GM12878 (cell line): ENCODE data around the gene GALNT17. TPM values are rescaled to one million over a fixed set of nuclear protein-coding genes. Genes with fewer than 3 reads are reported as not detected.

Experiments
- ATAC-seq: fragments of 200-7000 bp; cut with Tn5 transposase; 3 replicates; pipeline ENCODE4 v1.9.1; 2020; ENCODE audit warnings: mild to moderate bottlenecking, moderate library complexity
- BruUV-seq: library from RNA; stranded (reverse); fragments of 400-500 nt; replicated peaks from 2 replicates; lab custom pipeline; 2021; lab: Mats Ljungman, UMichigan
- CTCF ChIA-PET: fragments of 300-600 bp; sonication (Branson Sonifier 250); formaldehyde crosslinking; extraction: SDS; loops from one replicate; lab custom pipeline; 2021; ENCODE audit warnings: inconsistent platforms; lab: Yijun Ruan, JAX
- POLR2A ChIA-PET: fragments of 350-600 bp; formaldehyde crosslinking; extraction: SDS; loops from one replicate; lab custom pipeline; 2021; ENCODE audit warnings: inconsistent platforms; lab: Charles Lee
- RAD21 ChIA-PET: fragments of 300-600 bp; sonication (Branson Sonifier 250); formaldehyde crosslinking; loops from one replicate; lab custom pipeline; 2023; ENCODE audit warnings: antibody characterized with exemption; ENCODE audit not compliant: unreplicated experiment; lab: Charles Lee
- SMC1A ChIA-PET: fragments of 300-600 bp; sonication (Branson Sonifier 250); formaldehyde crosslinking; loops from one replicate; lab custom pipeline; 2023; ENCODE audit not compliant: unreplicated experiment, uncharacterized antibody; lab: Charles Lee
- DNase-seq: peaks from one replicate; pipeline ENCODE4 v3.0.0-alpha.2; 2011; ENCODE audit warnings: low read depth, low spot score
- FAIRE-seq: peaks from 3 replicates; lab custom pipeline; 2011; peaks lifted over from hg19 to GRCh38; lab: Jason Lieb, UNC
- H2AFZ ChIP-seq: 2 replicates; pipeline ENCODE4 v1.6.0; 2011; ENCODE audit warnings: low read depth, low read length, control low read depth; ENCODE audit not compliant: control insufficient read depth
- H3K27ac ChIP-seq: 2 replicates; pipeline ENCODE4 v1.5.1; 2011; ENCODE audit warnings: control low read depth; ENCODE audit not compliant: control insufficient read depth, insufficient read depth
- H3K27me3 ChIP-seq, 2 experiments: replicated peaks in 1 of 2; 2 replicates each; pipeline versions ENCODE4 v1.6.0 to v1.6.1; 2011; ENCODE audit warnings: low read length in 1 of 2; ENCODE audit not compliant: control insufficient read depth in 2 of 2, insufficient read depth in 2 of 2
- H3K36me3 ChIP-seq, 2 experiments: 2 replicates each; pipeline ENCODE4 v1.5.1; 2011; ENCODE audit warnings: low read length in 1 of 2; ENCODE audit not compliant: control insufficient read depth in 2 of 2, insufficient read depth in 2 of 2
- H3K4me1 ChIP-seq: 2 replicates; pipeline ENCODE4 v1.6.1; 2011; ENCODE audit warnings: mild to moderate bottlenecking, low read length, moderate library complexity, mixed read lengths; ENCODE audit not compliant: control insufficient read depth, insufficient read depth
- H3K4me2 ChIP-seq: 2 replicates; pipeline ENCODE4 v1.6.0; 2011; ENCODE audit warnings: control low read depth; ENCODE audit not compliant: control insufficient read depth, insufficient read depth
- H3K4me3 ChIP-seq: fragments of 200-600 bp; sonication (generic); 2 replicates; pipeline ENCODE4 v1.5.1; 2016
- H3K79me2 ChIP-seq: 2 replicates; pipeline ENCODE4 v1.6.0; 2011; ENCODE audit warnings: low read length; ENCODE audit not compliant: control insufficient read depth, insufficient read depth
- H3K9ac ChIP-seq: 2 replicates; pipeline ENCODE4 v1.8.0; 2011; ENCODE audit warnings: low read length, control low read depth, mixed read lengths; ENCODE audit not compliant: control insufficient read depth, insufficient read depth
- H3K9me3 ChIP-seq: replicated peaks from 3 replicates; pipeline ENCODE4 v1.5.1; 2011; ENCODE audit warnings: mild to moderate bottlenecking, low read length; ENCODE audit not compliant: control insufficient read depth, insufficient read depth
- H4K20me1 ChIP-seq: 2 replicates; pipeline ENCODE4 v1.6.0; 2011; ENCODE audit not compliant: control insufficient read depth, insufficient read depth
- CBX5 ChIP-seq: sonication (generic); IDR thresholded peaks from 2 replicates; pipeline ENCODE4 v1.6.1; 2016; ENCODE audit warnings: low read depth, moderate library complexity, mild to moderate bottlenecking, inconsistent platforms
- CUX1 ChIP-seq: IDR thresholded peaks from 2 replicates; pipeline ENCODE4 v1.6.1; 2012; ENCODE audit warnings: improper control_type of control experiment, low read depth, low read length; ENCODE audit not compliant: insufficient replicate concordance
- IKZF1 ChIP-seq: fragments of 450-650 bp; conservative IDR thresholded peaks from 2 replicates; pipeline ENCODE4 v1.6.1; 2017; ENCODE audit warnings: antibody characterized with exemption, mild to moderate bottlenecking
- KAT2A ChIP-seq: conservative IDR thresholded peaks from 2 replicates; pipeline ENCODE4 v1.6.1; 2011; ENCODE audit warnings: low read depth, low read length; ENCODE audit not compliant: control insufficient read depth
- MXI1 ChIP-seq: fragments of 150-350 bp; IDR thresholded peaks from 2 replicates; pipeline ENCODE4 v1.6.1; 2011; ENCODE audit warnings: low read depth, mild to moderate bottlenecking, inconsistent platforms, low read length, improper control_type of control experiment
- NBN ChIP-seq: fragments of 450-650 bp; IDR thresholded peaks from 2 replicates; pipeline ENCODE4 v1.6.1; 2016
- NFIC ChIP-seq: IDR thresholded peaks from 2 replicates; pipeline ENCODE4 v1.6.1; 2012; ENCODE audit warnings: low read depth, mild to moderate bottlenecking, inconsistent platforms, low read length, moderate library complexity
- RAD21 ChIP-seq: IDR thresholded peaks from 2 replicates; pipeline ENCODE4 v1.6.1; 2011; ENCODE audit warnings: mild to moderate bottlenecking, low read depth, low read length, moderate library complexity; ENCODE audit not compliant: insufficient read depth
- RAD51 ChIP-seq: fragments of 450-650 bp; IDR thresholded peaks from 2 replicates; pipeline ENCODE4 v1.6.1; 2016; ENCODE audit warnings: moderate library complexity, mild to moderate bottlenecking, inconsistent platforms
- RFX5 ChIP-seq: IDR thresholded peaks from 2 replicates; pipeline ENCODE4 v1.6.1; 2011; ENCODE audit warnings: low read depth, low read length, improper control_type of control experiment
- SMAD5 ChIP-seq: IDR thresholded peaks from 2 replicates; pipeline ENCODE4 v1.6.1; 2016; ENCODE audit warnings: antibody characterized with exemption, low read depth
- ZBTB33 ChIP-seq: fragments of 450-650 bp; IDR thresholded peaks from 2 replicates; pipeline ENCODE4 v1.6.1; 2017; ENCODE audit warnings: mild to moderate bottlenecking
- WGBS: methylation state at CpG from one replicate; pipeline ENCODE4 v1.1.6; 2016; ENCODE audit warnings: low lambda C conversion rate; ENCODE audit not compliant: insufficient replicate concordance, insufficient coverage; ENCODE audit errors: missing lambda C conversion rate; 5-methylcytosine and 5-hydroxymethylcytosine counted together
- in situ Hi-C: fragments of 300-500 bp; cut with MboI; formaldehyde crosslinking; loops from 9 replicates; pipeline ENCODE4 v1.14.3; 2018; ENCODE audit warnings: mixed read lengths
- intact Hi-C: fragments of 100-400 bp; cut with micrococcal nuclease; formaldehyde crosslinking; loops from one replicate; pipeline ENCODE4 v1.14.2; 2022; ENCODE audit not compliant: unreplicated experiment
- polyA plus RNA-seq, 11 experiments: library from polyadenylated mRNA; depleted of rRNA in 4 of 11; unstranded in 6 of 11; stranded (reverse) in 5 of 11; fragments of >200 nt; fragmentation: Nextera tagmentation in 4 of 11; fragmentation: Illumina TruSeq in 1 of 11; extraction: Ambion mirVana in 4 of 11; extraction: Trizol in 1 of 11; gene quantifications; 1 replicate in 1 of 11; 2 replicates in 10 of 11; pipeline versions ENCODE4 v1.2.1 to v1.2.3, GENCODE V29; 2011 to 2016; ENCODE audit warnings: inconsistent platforms in 2 of 11, missing spikeins in 2 of 11, low read depth in 1 of 11
- total RNA-seq, 4 experiments: library from RNA; depleted of rRNA in 3 of 4; stranded (reverse); fragments of >200 nt in 3 of 4; fragmentation: Illumina TruSeq in 1 of 4; extraction: Trizol in 1 of 4; gene quantifications; 2 replicates each; pipeline versions ENCODE4 v1.2.1 to v1.2.3, GENCODE V29; 2013 to 2021

GALNT17 gene
- total and polyA plus RNA-seq, 10 of the 15 experiments (the other 5 are each of a cell fraction or from before 2014, with no cell fraction given) = 0.12 to 0.15 TPM; not detected in 8

- TF ChIP-seq ZBTB33 (no peak), IKZF1 (0 out of 2 replicates have a peak, but pooled peaks have one; percentile 12)
- Histone ChIP-seq H3K36me3 (no peaks in the 10 kb centered on the region), H3K79me2 (no peaks in the 10 kb centered on the region), H3K4me2 (no peak overlapping the region), H3K4me1 (no peaks in the 10 kb centered on the region), H3K9ac (no peak overlapping the region), H4K20me1 (no peaks in the 10 kb centered on the region), H3K27ac (no peak overlapping the region), H2AFZ (no peak overlapping the region), H3K27me3 (no peaks in the 10 kb centered on the region), H3K9me3 (no peaks in the 10 kb centered on the region; the same call in 2 of the 3 replicates), H3K4me3 (no peak overlapping the region)
- ChIA-PET CTCF (no interaction called here), POLR2A (no interaction called here), SMC1A (no interaction called here), RAD21 (no interaction called here)
- ATAC-seq = no peak
- in situ Hi-C loops (no loop called here), intact Hi-C loops (no loop called here)
- 50% methylated on average over 4 of the region's 4 CpGs for WGBS
- no TSS peak for BruUV-seq
- no peak for DNase-seq
- no peak for FAIRE-seq
Measured at GRCh38 chr7:71636329-71636728, 504.4 kb downstream of the GALNT17 start.

- BruUV-seq = no TSS peak
- CTCF ChIA-PET = no interaction called here
- FAIRE-seq = no peak
- TF ChIP-seq SMAD5 (no peak), CUX1 (no peak), NBN (no peak), RFX5 (no peak), MXI1 (no peak), KAT2A (no peak), IKZF1 (no peak), RAD51 (no peak), CBX5 (no peak), NFIC (no peak), RAD21 (no peak)
Measured at GRCh38 chr7:71637578-71637977, 505.6 kb downstream of the GALNT17 start.

More at GRCh38 chr7:71637578-71637977, 505.6 kb downstream of the GALNT17 start:
- H2AFZ ChIP-seq = no peak overlapping the region
- RAD21 ChIA-PET = no interaction called here
- DNase-seq (no peak), ATAC-seq (no peak)
- H4K20me1 ChIP-seq = no peaks in the 10 kb centered on the region
- no peak overlapping the region for H3K4me3 ChIP-seq
- in situ Hi-C loops = no loop called here
- POLR2A ChIA-PET = no interaction called here
- SMC1A ChIA-PET = no interaction called here
- H3K9ac ChIP-seq = no peak overlapping the region
- no peaks in the 10 kb centered on the region for H3K4me1 ChIP-seq
- no peaks in the 10 kb centered on the region for H3K79me2 ChIP-seq
- intact Hi-C loops = no loop called here
- H3K9me3 ChIP-seq = no peaks in the 10 kb centered on the region; the same call in 2 of the 3 replicates
- WGBS = 44% methylated on average over 6 of the region's 6 CpGs
- no peak overlapping the region for H3K4me2 ChIP-seq
- H3K36me3 ChIP-seq = no peaks in the 10 kb centered on the region
- H3K27me3 ChIP-seq = no peaks in the 10 kb centered on the region
- no peak overlapping the region for H3K27ac ChIP-seq
